Activated B cell treated with CpG ODN at 0.5 μM for 24 hours (primary cell): ENCODE data around the gene CA6. TPM values are rescaled to one million over a fixed set of nuclear protein-coding genes. Genes with fewer than 3 reads are reported as not detected.

Experiments
- ATAC-seq: fragments of 200-7000 bp; cut with Tn5 transposase; one replicate; pipeline ENCODE4 v1.10.0; 2021; ENCODE audit warnings: low read depth, mild to moderate bottlenecking, moderate library complexity
- CTCF ChIA-PET: fragments of 350-600 bp; sonication (Branson Sonifier 250); formaldehyde crosslinking; loops from one replicate; lab custom pipeline; 2021; ENCODE audit warnings: antibody characterized with exemption; lab: Charles Lee
- POLR2A ChIA-PET: fragments of 350-600 bp; sonication (Branson Sonifier 250); formaldehyde crosslinking; loops from one replicate; lab custom pipeline; 2021; ENCODE audit warnings: antibody characterized with exemption; lab: Charles Lee
- DNase-seq: peaks from one replicate; pipeline ENCODE4 v3.0.0; 2022
- H3K27ac Mint-ChIP-seq: one replicate; pipeline ENCODE4 v1.8.0; 2020; ENCODE audit warnings: mixed read lengths
- H3K27me3 Mint-ChIP-seq: one replicate; pipeline ENCODE4 v1.8.0; 2021; ENCODE audit warnings: mixed read lengths
- H3K36me3 Mint-ChIP-seq: one replicate; pipeline ENCODE4 v1.8.0; 2021; ENCODE audit warnings: low read depth, mixed read lengths
- H3K4me1 Mint-ChIP-seq: one replicate; pipeline ENCODE4 v1.8.0; 2021; ENCODE audit warnings: mixed read lengths
- H3K4me3 Mint-ChIP-seq: one replicate; pipeline ENCODE4 v1.8.0; 2020; ENCODE audit warnings: mild to moderate bottlenecking, mixed read lengths
- H3K9me3 Mint-ChIP-seq: one replicate; pipeline ENCODE4 v1.8.0; 2020; ENCODE audit warnings: mixed read lengths
- CTCF ChIP-seq: fragments of 200-600 bp; IDR thresholded peaks from one replicate; pipeline ENCODE4 v1.8.0; 2022; ENCODE audit warnings: antibody characterized with exemption, mild to moderate bottlenecking
- intact Hi-C: fragments of 100-400 bp; cut with micrococcal nuclease; formaldehyde crosslinking; loops from one replicate; pipeline ENCODE4 v1.15.1; 2024
- total RNA-seq: library from RNA; stranded (reverse); gene quantifications from 2 replicates; pipeline ENCODE4 v1.2.3, GENCODE V29; 2022

Gene CA6
- total RNA-seq, 1 donor from 2014 or later = not detected

GRCh38 chr1:9004031-9004699, 58.5 kb downstream of the CA6 start:
- POLR2A ChIA-PET = no interaction called here
- no peak overlapping the region for H3K27ac Mint-ChIP-seq
- CTCF ChIA-PET = interaction anchor here (0.9 to 2.7 kb wide), 5 partner anchors 11 to 145 kb away, joined by 4 to 23 read pairs (median 5); no protein-coding TSS in a partner anchor
- H3K9me3 Mint-ChIP-seq = no peaks in the 10 kb centered on the region
- peaks cover 27% of the 10 kb centered on the region for H3K4me1 Mint-ChIP-seq
- ATAC-seq (no peak), DNase-seq (no peak)
- no peaks in the 10 kb centered on the region for H3K36me3 Mint-ChIP-seq
- intact Hi-C loops = loop anchor here (2.0 kb wide), 1 partner anchor 65 kb away; the partner anchor contains the start of gene SLC2A5
- no peak overlapping the region for H3K4me3 Mint-ChIP-seq
- no peak for TF ChIP-seq CTCF
- peaks cover 4% of the 10 kb centered on the region for H3K27me3 Mint-ChIP-seq

- POLR2A ChIA-PET = interaction anchor here (0.6 to 1.0 kb wide), 4 partner anchors 10 to 97 kb away, joined by 3 to 5 read pairs (median 3); no protein-coding TSS in a partner anchor
- DNase-seq = peak; percentile 74
- Mint-ChIP-seq H3K9me3 (no peaks in the 10 kb centered on the region), H3K36me3 (no peaks in the 10 kb centered on the region), H3K4me1 (peaks cover 34% of the 10 kb centered on the region), H3K27me3 (peaks cover 2% of the 10 kb centered on the region), H3K27ac (no peak overlapping the region), H3K4me3 (no peak overlapping the region)
- peak; percentile 78 for TF ChIP-seq CTCF
- peak; percentile 75 for ATAC-seq
- CTCF ChIA-PET = interaction anchor here (0.6 to 2.7 kb wide), 20 partner anchors 9 to 156 kb away, joined by 3 to 23 read pairs (median 4); no protein-coding TSS in a partner anchor
- intact Hi-C loops = loop anchor here (1.0 to 5.0 kb wide), 6 partner anchors 64 to 192 kb away; partner anchors contain the start of gene SLC2A5
These were observed 59.2 kb downstream of the CA6 start for GRCh38 chr1:9004700-9005394.

GRCh38 chr1:9005395-9005708, 59.7 kb downstream of the CA6 start:
- no peak for TF ChIP-seq CTCF
- Mint-ChIP-seq H3K4me3 (no peak overlapping the region), H3K27me3 (peaks cover 2% of the 10 kb centered on the region), H3K27ac (no peak overlapping the region), H3K4me1 (peaks cover 38% of the 10 kb centered on the region), H3K9me3 (no peaks in the 10 kb centered on the region), H3K36me3 (no peaks in the 10 kb centered on the region)
- ATAC-seq = no peak
- no peak for DNase-seq
- intact Hi-C loops = loop anchor here (1.0 to 5.0 kb wide), 6 partner anchors 63 to 192 kb away; partner anchors contain the start of gene SLC2A5
- CTCF ChIA-PET = interaction anchor here (0.7 to 2.7 kb wide), 18 partner anchors 9 to 156 kb away, joined by 3 to 23 read pairs (median 5); no protein-coding TSS in a partner anchor
- POLR2A ChIA-PET = interaction anchor here (0.7 to 1.0 kb wide), 3 partner anchors 31 to 96 kb away, joined by 3 to 5 read pairs (median 3); no protein-coding TSS in a partner anchor

GRCh38 chr1:9006956-9007615, 61.4 kb downstream of the CA6 start:
- Mint-ChIP-seq H3K27me3 (peaks cover 2% of the 10 kb centered on the region), H3K27ac (no peak overlapping the region), H3K4me1 (peaks cover 51% of the 10 kb centered on the region), H3K9me3 (no peaks in the 10 kb centered on the region), H3K4me3 (no peak overlapping the region), H3K36me3 (no peaks in the 10 kb centered on the region)
- no peak for DNase-seq
- TF ChIP-seq CTCF = no peak
- ATAC-seq = no peak
- ChIA-PET CTCF (interaction anchor here (5.5 kb wide), 1 partner anchor 94 kb away, joined by 40 read pairs; no protein-coding TSS in a partner anchor), POLR2A (no interaction called here)
- intact Hi-C loops = loop anchor here (5.0 kb wide), 2 partner anchors 75 to 190 kb away; no protein-coding TSS in a partner anchor
